Trophoblast cell (in vitro differentiated cells and primary cell): ENCODE measurements around the gene CRYBG1.

Experiments used
- DNase-seq, 2 donors: peaks; one replicate each; pipeline ENCODE4 v3.0.0-alpha.2; 2016
- H2AFZ ChIP-seq: 2 replicates; pipeline ENCODE4 v1.6.1; 2013; ENCODE audit warnings: low read length, moderate library complexity, mild to moderate bottlenecking; ENCODE audit not compliant: insufficient read depth, poor library complexity
- H2AK5ac ChIP-seq: 2 replicates; pipeline ENCODE4 v1.6.1; 2013; ENCODE audit warnings: mild to moderate bottlenecking, low read length
- H2BK120ac ChIP-seq: 2 replicates; pipeline ENCODE4 v1.6.1; 2013; ENCODE audit warnings: low read length, mild to moderate bottlenecking, moderate library complexity; ENCODE audit not compliant: insufficient read depth, poor library complexity
- H2BK12ac ChIP-seq: 2 replicates; pipeline ENCODE4 v1.6.1; 2013; ENCODE audit warnings: mild to moderate bottlenecking, low read length, moderate library complexity
- H2BK5ac ChIP-seq: 2 replicates; pipeline ENCODE4 v1.6.1; 2013; ENCODE audit warnings: low read length, low read depth, moderate library complexity, mild to moderate bottlenecking; ENCODE audit not compliant: poor library complexity
- H3K14ac ChIP-seq: 2 replicates; pipeline ENCODE4 v1.6.1; 2013; ENCODE audit warnings: mild to moderate bottlenecking, low read length
- H3K18ac ChIP-seq: 2 replicates; pipeline ENCODE4 v1.6.1; 2013; ENCODE audit warnings: mild to moderate bottlenecking, low read length
- H3K23ac ChIP-seq: 2 replicates; pipeline ENCODE4 v1.6.1; 2013; ENCODE audit warnings: low read length
- H3K27ac ChIP-seq: 2 replicates; pipeline ENCODE4 v1.5.1; 2013; ENCODE audit warnings: low read depth, mild to moderate bottlenecking, inconsistent platforms, low read length, moderate library complexity
- H3K27me3 ChIP-seq: 2 replicates; pipeline ENCODE4 v1.6.1; 2013; ENCODE audit warnings: inconsistent platforms, mild to moderate bottlenecking, low read length, moderate library complexity; ENCODE audit not compliant: insufficient read depth
- H3K36me3 ChIP-seq, 2 experiments: 1 replicate in 1 of 2; 2 replicates in 1 of 2; pipeline ENCODE4 v1.6.1; 2013; ENCODE audit warnings: low read length in 2 of 2, mild to moderate bottlenecking in 2 of 2, moderate library complexity in 1 of 2; ENCODE audit not compliant: insufficient read depth in 2 of 2, control insufficient read depth in 1 of 2
- H3K4ac ChIP-seq: 2 replicates; pipeline ENCODE4 v1.6.1; 2013; ENCODE audit warnings: low read depth, mild to moderate bottlenecking, low read length, moderate library complexity
- H3K4me1 ChIP-seq, 2 experiments: 1 replicate in 1 of 2; 2 replicates in 1 of 2; pipeline ENCODE4 v1.6.1; 2013; ENCODE audit warnings: low read length in 2 of 2, mild to moderate bottlenecking in 2 of 2, moderate library complexity in 1 of 2; ENCODE audit not compliant: insufficient read depth in 2 of 2, control insufficient read depth in 1 of 2
- H3K4me2 ChIP-seq: 2 replicates; pipeline ENCODE4 v1.6.1; 2013; ENCODE audit warnings: inconsistent platforms, mild to moderate bottlenecking, low read length, moderate library complexity
- H3K4me3 ChIP-seq: 2 replicates; pipeline ENCODE4 v1.5.1; 2013; ENCODE audit warnings: mild to moderate bottlenecking, low read depth, low read length, inconsistent platforms
- H3K79me1 ChIP-seq: one replicate; pipeline ENCODE4 v1.6.1; 2013; ENCODE audit warnings: low read length
- H3K79me2 ChIP-seq: 2 replicates; pipeline ENCODE4 v1.6.1; 2013; ENCODE audit warnings: low read length, mild to moderate bottlenecking; ENCODE audit not compliant: control insufficient read depth, insufficient read depth, poor library complexity
- H3K9ac ChIP-seq: 2 replicates; pipeline ENCODE4 v1.6.1; 2013; ENCODE audit warnings: mild to moderate bottlenecking, low read length
- H3K9me3 ChIP-seq: 2 replicates; pipeline ENCODE4 v1.6.1; 2013; ENCODE audit warnings: low read depth, mild to moderate bottlenecking, control low read depth, inconsistent platforms, low read length; ENCODE audit not compliant: insufficient read depth
- H4K12ac ChIP-seq: 2 replicates; pipeline ENCODE4 v1.6.1; 2013; ENCODE audit warnings: low read depth, mild to moderate bottlenecking, low read length, moderate library complexity
- H4K8ac ChIP-seq: 2 replicates; pipeline ENCODE4 v1.6.1; 2013; ENCODE audit warnings: low read depth, mild to moderate bottlenecking, low read length, moderate library complexity
- H4K91ac ChIP-seq: one replicate; pipeline ENCODE4 v1.6.1; 2013; ENCODE audit warnings: low read depth, mild to moderate bottlenecking, low read length, moderate library complexity
- WGBS: extraction: QIAGEN DNeasy Blood & Tissue Kit; methylation state at CpG from one replicate; pipeline ENCODE4 v1.1.7; 2013; ENCODE audit warnings: missing lambda C conversion rate; ENCODE audit not compliant: insufficient read length, insufficient coverage; ENCODE audit errors: extremely low coverage; 5-methylcytosine and 5-hydroxymethylcytosine counted together

The CRYBG1 gene

DNA sequence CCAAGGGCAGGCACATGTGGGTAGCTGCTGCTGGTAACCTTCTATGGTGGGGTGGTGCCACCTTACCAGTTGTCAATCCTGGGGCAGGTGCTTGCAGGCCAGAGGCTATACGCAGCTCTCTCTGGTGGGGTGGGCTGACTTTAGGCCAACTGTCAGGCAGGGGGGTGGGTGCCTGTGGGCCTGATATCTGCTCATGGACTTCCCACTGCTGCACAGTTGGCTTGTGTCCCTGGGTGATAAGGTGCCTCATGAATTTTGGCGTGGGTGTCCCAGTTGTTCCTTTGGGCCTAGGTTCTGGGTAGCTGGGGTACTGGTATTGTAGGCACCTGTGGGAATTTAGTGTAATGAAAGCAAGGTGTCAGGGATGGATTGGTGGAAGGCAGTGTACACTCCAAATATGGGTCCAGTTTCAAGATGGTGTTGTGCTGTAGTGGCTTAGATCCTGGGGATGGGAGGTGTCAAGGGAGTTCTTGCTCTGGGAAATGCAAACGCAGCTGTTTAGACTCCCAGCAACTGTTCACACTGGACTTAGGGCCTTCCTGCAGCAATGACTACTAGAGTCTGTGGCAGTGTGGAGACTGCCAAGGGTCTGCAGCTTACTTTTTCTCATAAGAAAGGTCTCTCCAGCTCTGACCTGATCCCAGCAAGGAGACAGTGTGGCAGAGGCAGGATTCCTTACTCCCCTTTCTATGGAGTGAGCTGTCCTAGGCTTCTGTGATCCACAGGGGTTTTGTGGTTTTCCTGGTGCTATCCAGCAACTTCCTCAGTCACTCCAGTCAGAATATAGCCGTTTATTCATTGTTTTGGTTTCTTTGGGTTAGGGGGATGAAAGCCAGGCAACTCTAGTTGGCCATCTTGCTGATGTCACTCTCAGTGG lies 128.2 kb downstream of the CRYBG1 start:
- Histone ChIP-seq H3K4me1 (no peaks in the 10 kb centered on the region), H3K36me3 (no peaks in the 10 kb centered on the region), H3K4ac (no peak overlapping the region), H2BK5ac (no peak overlapping the region), H2BK12ac (no peak overlapping the region), H3K79me2 (peaks cover 2% of the 10 kb centered on the region), H4K91ac (no peak overlapping the region), H2AK5ac (no peak overlapping the region), H2AFZ (no peak overlapping the region), H3K79me1 (no peaks in the 10 kb centered on the region), H3K27ac (no peak overlapping the region), H3K4me2 (no peak overlapping the region), H3K18ac (no peak overlapping the region), H3K23ac (no peak overlapping the region), H4K12ac (no peak overlapping the region), H3K14ac (no peak overlapping the region), H3K9ac (no peak overlapping the region), H4K8ac (no peak overlapping the region), H3K27me3 (no peaks in the 10 kb centered on the region), H3K9me3 (no peaks in the 10 kb centered on the region), H2BK120ac (no peak overlapping the region), H3K4me3 (no peak overlapping the region)
- DNase-seq, result no peak
- WGBS, result no CpG with 5 or more reads among the region's 4 CpGs

- H3K4me1 ChIP-seq, result no peaks in the 10 kb centered on the region
- no peak overlapping the region for H2BK120ac ChIP-seq
- no CpG with 5 or more reads among the region's 1 CpG for WGBS
- H2AFZ ChIP-seq, result no peak overlapping the region
- H2BK12ac ChIP-seq, result no peak overlapping the region
- H3K79me1 ChIP-seq, result no peaks in the 10 kb centered on the region
- no peaks in the 10 kb centered on the region for H3K36me3 ChIP-seq
- no peak overlapping the region for H3K14ac ChIP-seq
- H3K9me3 ChIP-seq, result no peaks in the 10 kb centered on the region
- H4K91ac ChIP-seq, result no peak overlapping the region
- no peak overlapping the region for H3K18ac ChIP-seq
- H3K27ac ChIP-seq, result no peak overlapping the region
- H3K79me2 ChIP-seq, result peaks cover 2% of the 10 kb centered on the region
- no peak overlapping the region for H3K23ac ChIP-seq
- no peak overlapping the region for H3K4me2 ChIP-seq
- H2AK5ac ChIP-seq, result no peak overlapping the region
- no peak overlapping the region for H2BK5ac ChIP-seq
- H3K4ac ChIP-seq, result no peak overlapping the region
- no peak overlapping the region for H4K8ac ChIP-seq
- no peak overlapping the region for H3K4me3 ChIP-seq
- no peak overlapping the region for H4K12ac ChIP-seq
- H3K27me3 ChIP-seq, result no peaks in the 10 kb centered on the region
- no peak for DNase-seq
- H3K9ac ChIP-seq, result no peak overlapping the region
These were observed 129.5 kb downstream of the CRYBG1 start for GRCh38 chr6:106490030-106490429.

GRCh38 chr6:106490436-106490835 lies 129.9 kb downstream of the CRYBG1 start:
- Histone ChIP-seq H3K4me3 (no peak overlapping the region), H3K18ac (no peak overlapping the region), H2AK5ac (no peak overlapping the region), H2BK5ac (no peak overlapping the region), H4K91ac (no peak overlapping the region), H3K23ac (no peak overlapping the region), H3K4me2 (no peak overlapping the region), H3K9me3 (no peaks in the 10 kb centered on the region), H3K79me2 (peaks cover 2% of the 10 kb centered on the region), H3K79me1 (no peaks in the 10 kb centered on the region), H3K4me1 (no peaks in the 10 kb centered on the region), H3K27ac (no peak overlapping the region), H2BK120ac (no peak overlapping the region), H3K4ac (no peak overlapping the region), H2AFZ (no peak overlapping the region), H2BK12ac (no peak overlapping the region), H3K9ac (no peak overlapping the region), H3K27me3 (no peaks in the 10 kb centered on the region), H3K36me3 (no peaks in the 10 kb centered on the region), H4K8ac (no peak overlapping the region), H3K14ac (no peak overlapping the region), H4K12ac (no peak overlapping the region)
- no CpG with 5 or more reads among the region's 1 CpG for WGBS
- DNase-seq, result no peak

DNA sequence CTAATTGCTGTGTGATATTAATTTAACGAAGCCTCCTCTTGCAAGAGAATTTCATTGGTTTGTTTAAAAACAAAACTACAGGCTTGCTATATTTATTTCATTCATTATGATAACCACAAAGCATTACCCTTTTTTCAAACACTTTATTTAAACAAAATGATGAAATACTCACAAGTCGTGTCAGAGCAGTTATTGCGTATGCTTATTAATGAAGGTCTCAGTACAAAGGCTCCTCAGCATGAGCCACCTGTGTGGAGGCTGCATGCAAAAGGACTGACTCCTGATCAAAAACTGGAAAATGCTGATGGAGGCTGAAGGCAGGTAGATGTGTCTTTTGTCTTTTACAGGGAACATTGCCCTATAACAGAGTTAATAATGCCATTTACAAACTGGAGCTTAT lies 130.5 kb downstream of the CRYBG1 start:
- H3K27ac ChIP-seq, result no peak overlapping the region
- no peak overlapping the region for H2BK5ac ChIP-seq
- H3K9ac ChIP-seq, result no peak overlapping the region
- H2AFZ ChIP-seq, result no peak overlapping the region
- no peak for DNase-seq
- no peak overlapping the region for H3K14ac ChIP-seq
- H3K4me1 ChIP-seq, result no peaks in the 10 kb centered on the region
- H2AK5ac ChIP-seq, result no peak overlapping the region
- H2BK120ac ChIP-seq, result no peak overlapping the region
- no peak overlapping the region for H3K4me2 ChIP-seq
- H4K12ac ChIP-seq, result no peak overlapping the region
- H3K23ac ChIP-seq, result no peak overlapping the region
- no peak overlapping the region for H4K91ac ChIP-seq
- H2BK12ac ChIP-seq, result no peak overlapping the region
- peaks cover 2% of the 10 kb centered on the region for H3K79me2 ChIP-seq
- H3K4ac ChIP-seq, result no peak overlapping the region
- no peaks in the 10 kb centered on the region for H3K36me3 ChIP-seq
- H3K79me1 ChIP-seq, result no peaks in the 10 kb centered on the region
- no peak overlapping the region for H3K4me3 ChIP-seq
- H3K18ac ChIP-seq, result no peak overlapping the region
- H4K8ac ChIP-seq, result no peak overlapping the region
- WGBS, result no CpG with 5 or more reads among the region's 3 CpGs
- H3K9me3 ChIP-seq, result no peaks in the 10 kb centered on the region
- H3K27me3 ChIP-seq, result no peaks in the 10 kb centered on the region
